Measurements from ENCODE around the gene RNF220.

Gene RNF220

DNA sequence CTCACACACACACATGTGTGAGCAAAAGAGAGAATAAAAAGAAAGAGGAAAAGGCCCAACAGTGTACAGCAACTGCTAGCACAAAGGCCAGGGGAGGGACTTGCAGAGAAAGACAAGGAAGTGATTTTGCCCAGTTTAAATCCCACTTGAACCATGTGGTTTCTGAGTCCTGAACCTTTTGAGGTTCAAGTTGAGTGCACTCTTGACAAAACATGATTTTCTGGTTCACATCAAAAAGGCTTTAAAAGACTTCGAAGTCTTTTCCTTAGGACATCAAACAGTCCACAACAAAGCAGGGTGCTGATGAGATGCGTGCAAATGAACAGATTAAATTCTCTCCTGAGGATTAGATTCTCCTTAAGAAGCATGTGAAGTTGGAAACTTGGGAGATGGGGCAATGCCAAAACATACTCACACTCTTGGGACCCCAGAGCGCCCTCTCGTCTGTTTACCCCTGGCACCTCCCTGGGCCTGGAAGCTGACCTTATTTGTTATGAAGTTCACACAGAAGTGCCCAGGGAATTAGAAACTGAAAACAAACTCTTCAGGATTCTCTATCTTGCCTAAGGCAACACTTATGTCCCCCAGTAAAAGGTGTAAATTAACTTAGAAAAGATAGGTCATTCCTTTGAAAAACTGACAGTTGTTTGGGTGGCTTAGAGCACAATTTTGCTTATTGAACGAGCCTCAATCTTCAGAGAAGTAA is 31.5 kb downstream of the RNF220 start:
- DNase-seq, result no peak

DNA sequence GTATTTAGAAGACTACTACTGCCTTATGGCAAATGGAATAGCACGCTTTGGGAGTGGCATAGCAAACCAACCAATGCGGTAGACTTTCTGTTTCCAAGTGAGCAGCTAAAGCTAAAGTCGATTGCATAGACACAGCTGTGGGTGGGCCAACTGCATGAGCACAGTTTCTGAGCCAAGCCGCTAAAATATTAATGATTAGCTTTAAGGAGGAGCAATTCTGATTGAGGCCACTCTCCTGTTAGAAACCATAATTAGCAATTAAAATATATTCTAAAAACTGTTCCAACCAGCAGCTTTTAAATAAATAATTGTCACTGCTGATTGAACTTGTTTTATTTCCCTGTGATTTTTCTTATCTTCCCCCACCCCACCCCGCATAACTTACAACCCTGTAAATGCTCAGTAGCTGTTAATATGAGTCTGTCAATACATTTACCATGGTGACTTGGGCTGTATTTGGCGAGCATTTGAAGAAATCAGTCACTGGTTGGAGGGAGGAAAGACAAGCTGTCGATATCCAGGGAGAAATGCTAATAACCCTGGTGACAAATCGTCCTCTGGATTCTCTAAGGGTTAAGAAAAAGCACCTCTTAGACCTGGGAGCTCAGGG is 32.2 kb downstream of the RNF220 start:
- no peak for DNase-seq

DNA sequence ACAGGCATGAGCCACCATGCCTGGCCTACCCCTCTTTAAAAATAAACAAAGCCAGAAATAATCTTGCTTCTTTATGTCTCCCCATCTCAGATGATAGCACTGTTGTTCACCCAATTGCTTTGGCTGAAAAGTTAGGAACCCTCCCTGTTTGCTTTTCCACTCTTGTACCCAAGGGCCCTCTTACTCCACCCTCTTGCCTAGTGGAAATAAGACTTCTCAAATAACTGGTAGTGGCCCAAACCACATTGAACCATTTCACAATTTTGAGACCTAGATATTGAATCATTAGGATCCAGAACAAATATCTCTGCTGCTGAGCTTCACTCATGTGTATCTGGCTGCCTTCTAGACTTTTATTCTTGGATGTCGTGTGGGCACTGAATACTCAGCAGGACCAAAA is 37.7 kb downstream of the RNF220 start:
- no peak for DNase-seq

DNA sequence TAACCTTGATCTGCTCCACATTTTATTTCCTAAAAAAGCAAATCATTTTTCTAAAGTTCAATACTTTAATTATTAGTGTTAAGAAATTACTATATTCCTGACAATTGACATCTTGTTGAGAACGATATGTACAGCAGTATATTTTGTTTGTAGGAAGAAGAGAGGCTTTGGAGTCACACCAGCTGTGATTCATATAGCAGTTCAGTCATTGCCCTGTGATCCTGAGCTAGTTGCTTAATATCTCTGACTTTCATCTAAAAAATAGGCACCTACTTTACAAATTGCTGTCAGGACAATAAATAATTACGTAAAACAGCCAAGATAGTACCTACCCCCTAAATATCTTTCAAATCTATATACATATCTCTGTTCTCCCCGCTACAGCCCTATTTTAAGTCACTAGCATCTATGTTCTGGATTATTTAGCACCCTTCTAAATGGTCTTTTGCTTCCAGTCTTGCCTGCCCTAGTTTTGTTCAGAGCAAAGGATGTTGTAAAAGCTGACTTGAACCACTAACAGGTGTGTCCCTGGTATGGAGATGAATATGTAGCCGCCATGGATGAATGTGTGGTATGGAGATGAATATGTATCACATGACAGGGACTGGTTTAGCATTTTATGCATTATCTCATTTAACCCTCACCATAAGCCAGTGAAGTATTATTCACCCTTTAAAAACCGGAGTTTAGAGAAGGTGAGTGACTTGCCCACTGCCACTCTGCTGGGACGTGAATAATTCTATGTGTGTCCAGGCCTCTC is 42.2 kb downstream of the RNF220 start:
- DNase-seq, result no peak

DNA sequence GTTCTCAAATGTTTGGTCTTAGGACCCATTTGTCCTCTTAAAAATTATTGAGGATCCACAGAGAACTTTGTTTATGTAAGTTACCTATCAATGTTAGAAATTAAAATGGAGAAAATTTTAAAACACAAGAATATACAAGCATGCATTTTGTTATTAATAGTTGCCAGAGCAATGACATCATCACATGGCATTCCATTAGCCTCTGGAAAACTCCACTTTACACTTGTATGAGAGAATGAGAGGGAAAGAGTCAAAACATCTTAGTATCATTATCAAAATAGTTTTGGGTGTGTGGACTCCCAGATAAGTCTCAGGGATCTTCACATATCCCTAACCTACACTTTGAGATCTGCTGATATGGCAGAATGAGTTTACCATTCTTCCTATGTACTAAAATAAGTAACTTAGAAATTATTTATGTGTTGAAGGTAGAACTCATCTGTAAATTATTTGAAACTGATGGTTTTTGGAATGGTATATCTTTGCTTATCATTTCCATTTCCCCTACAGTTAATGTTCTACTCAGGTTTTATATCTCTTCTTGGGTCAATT is 48.8 kb downstream of the RNF220 start:
- no peak for DNase-seq

DNA sequence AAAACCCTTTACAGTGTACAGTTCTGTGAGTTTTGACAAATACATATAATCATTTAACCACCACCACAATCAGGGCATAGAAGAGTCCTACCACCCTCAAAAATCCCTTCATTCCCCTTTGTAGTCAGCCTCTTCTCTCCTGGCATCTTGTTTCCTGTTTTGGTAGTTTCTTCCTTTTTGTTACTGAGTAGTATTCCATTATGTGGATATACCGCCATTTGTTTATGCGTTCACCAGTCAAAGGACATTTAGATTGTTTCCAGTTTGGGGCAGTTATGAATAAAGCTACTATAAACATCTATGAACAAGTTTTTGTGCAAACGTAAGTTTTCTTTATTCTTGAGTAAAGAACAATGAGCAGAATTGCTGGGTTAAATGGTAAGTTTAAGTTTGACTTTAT is 49.6 kb downstream of the RNF220 start:
- no peak for DNase-seq

DNA sequence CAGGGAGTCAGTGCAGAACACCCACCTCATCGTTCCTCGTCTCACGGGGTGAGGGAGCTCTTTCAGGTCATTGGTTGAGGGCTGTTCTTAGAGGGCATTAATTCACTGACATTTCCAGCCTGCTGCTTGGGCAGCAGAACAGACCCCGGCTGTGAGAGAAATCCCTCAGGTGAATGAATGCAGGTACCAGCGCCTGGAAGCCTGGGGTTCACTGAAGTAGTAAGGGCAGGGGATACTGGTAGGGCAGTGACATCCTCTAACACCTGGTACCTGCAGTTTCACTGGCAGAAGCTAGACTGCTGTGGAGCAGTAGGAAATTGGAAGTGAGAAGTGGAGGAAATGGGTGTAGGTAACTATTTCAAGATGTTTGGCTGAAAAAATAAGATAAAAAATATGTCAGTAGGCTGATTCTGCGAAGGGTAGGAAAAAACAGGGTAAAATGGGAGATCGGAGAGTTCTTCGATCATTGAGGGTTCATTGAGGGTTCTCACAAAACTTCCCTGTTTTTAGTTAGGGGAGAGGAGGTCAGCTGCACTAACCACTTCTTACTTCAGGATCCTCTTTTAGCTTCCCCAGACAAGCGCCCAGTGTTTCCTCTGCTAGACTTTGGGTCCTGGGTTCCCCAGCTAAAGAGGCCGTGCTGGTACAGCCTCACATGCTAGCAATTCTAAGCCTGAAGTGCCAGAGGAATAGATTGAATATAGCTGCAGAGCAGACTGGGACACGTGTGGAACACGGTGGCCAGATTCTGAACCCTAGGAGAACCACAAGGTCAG is 55.2 kb downstream of the RNF220 start:
- DNase-seq, result no peak

DNA sequence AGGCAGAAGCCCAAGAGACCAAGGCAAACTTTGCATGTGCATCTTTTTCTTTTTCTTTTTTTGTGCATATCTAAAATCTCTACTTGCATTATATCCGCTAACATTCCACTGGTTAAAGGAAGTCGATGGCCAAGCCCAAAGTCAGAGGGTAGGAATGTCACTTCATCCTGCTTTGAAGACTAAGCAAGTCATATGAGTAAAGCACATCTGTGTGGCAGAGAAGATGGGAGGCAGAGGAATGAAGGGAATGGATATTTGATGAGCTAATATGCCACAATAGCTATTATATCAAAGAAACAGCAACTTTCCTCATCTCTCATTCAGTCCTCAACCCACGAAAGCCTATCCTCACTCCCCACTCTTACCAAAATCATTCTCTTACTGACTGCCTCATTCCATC is 59.3 kb downstream of the RNF220 start:
- no peak for DNase-seq

DNA sequence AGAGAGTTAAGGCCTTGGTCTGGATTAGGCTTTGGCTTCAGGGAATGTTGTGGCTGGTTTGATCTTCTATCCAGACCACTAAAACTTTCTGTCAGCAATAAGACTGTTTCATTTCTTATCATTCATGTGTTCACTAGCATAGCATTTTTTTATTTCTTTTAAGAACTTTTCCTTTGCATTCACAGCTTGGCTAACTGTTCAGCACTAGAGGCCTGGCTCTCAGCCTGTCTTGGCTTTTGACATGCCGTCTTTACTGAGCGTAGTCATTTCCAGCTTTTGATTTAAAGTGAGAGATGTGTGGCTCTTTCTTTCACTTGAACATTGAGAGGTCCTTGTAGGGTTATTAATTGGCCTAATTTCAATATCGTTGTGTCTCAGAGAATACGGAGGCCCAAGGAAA is 62.5 kb downstream of the RNF220 start:
- no peak for DNase-seq

DNA sequence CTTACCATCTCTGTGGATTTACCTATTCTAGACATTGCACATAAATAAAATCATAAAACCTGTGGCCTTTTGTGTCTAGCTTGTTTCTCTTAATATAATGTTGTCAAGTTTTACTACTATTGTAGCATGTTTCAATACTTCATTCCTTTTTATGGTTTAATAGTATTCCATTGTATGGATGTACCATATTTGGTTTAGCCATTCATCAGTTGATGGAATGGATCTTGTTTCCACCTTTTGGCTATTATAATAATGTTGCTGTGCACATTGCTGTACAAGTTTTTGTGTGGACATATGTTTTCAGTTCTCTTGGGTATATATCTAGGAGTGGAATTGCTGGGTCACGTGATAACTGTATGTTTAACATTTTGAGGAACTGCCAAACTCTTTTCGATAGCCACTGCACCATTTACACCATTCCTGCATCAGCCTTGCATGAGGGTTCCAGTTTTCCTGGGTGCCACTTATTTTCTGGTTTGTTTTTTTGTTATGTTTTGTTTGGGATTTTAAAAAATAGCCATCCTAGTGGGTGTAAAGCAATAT is 66.9 kb downstream of the RNF220 start:
- DNase-seq, result no peak

DNA sequence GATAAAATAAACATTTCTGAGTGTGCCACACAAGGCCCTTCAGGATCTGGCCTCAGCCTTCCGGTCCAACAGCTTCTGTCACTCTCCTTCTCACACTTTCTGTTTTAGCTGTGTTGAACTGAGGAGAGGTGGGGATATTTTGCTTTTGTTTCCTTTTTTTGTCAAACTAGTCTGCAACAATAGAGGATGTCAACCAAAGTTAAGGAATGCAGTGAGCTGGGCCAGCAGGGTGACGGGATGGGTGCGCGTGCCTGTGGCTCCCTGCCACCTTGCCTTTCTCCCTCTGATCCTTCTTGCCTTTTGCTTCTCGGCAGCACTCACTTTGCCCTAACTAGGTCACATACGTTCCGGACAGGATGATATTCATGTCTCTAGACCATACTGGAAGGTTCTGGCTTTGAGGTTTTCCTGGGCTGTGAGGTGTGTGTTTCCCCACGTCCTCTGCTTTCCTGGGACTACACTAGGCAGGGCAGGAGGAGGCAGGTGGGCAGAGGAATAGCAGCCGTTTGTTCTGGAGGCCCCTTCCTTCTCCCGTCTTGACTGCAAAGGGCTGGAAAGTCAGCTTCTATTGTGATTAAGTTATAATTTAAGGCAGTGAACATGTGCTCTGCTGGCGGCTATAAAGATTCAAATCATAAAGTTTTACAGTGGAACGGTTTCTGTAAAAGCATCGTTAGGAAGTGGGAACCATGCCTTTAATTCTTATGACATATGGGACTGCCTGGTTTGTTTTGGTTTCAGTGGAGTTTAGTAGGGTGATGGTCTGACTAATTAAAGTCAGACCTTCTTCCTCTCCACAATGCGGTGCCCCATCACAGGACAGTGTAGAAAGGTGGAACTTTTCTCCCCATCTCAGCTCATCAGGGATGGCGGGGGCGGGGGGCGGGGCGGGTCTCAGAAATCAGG is 67.8 kb downstream of the RNF220 start:
- no peak for DNase-seq

DNA sequence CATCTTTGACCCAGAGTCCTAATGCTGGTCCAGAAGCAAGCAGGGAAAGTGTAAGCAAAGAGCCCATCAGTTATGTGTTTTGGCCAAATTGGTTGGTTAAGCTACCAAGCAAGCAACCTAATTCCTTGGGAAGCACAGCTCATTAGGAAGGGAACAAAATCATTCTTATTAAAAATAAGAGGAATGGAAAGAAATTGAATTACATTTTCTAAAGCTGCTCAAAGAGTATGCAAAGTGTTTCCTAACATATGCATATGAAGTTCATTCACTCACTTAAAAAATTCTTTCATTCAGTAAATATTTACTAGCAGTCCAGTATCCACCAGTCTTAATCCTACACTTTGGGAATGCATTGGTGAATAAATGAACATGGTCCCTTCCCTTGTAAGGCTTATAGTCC is 71.8 kb downstream of the RNF220 start:
- DNase-seq, result no peak

DNA sequence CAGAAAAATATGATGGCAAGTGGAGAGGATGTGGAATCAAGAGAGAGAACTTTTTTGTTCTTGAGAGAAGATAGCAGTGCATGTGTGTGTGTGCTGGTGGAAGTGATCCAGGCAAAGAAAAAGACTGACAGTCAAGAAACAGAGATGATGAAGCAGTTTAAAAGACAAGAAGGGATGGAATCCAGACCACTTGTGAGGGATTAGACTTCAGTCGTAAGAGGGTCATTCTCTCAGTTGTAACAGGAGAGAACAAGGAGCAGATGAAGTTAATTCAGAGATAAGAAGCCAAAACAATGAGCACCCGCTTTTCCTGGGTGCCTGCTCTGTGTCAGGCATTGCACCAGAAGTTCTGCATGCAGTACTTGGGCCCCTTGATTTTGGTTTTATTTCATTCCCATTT is 76.6 kb downstream of the RNF220 start:
- no peak for DNase-seq

DNA sequence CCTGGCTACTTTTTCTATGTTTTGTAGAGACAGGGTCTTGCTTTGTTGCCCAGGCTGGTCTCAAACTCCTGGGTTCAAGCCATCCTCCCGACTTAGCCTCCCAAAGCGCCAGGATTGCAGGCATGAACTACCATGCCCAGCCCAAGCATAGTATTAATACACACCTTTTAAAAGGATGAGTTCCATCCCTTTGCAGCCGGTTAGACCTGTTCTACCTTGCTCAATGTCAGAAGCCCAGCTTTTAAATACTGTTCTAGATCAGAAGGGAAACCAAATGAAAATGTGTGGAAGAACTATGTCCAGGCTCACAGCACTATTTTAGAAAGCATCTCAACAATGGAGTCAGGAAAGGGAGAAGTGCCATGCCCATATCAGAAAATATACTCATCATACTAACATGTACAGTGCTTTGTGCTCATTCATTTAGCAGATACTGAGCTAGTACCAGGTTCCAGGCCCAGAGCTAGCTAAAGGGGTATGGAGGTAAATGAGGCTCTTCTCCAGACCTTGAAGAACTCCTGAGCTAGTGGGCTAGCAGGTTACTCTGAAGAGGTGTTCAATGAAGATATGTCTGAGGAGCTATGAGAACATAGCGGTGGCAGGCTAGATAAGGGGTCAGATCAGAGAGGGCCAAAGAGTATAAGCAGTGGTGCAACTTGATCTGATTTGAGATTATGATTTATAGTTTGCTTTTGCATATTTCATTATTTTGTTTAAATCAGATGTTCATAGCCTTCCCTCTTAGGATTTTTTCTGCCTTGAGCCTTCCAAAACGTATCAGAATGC is 78.2 kb downstream of the RNF220 start:
- no peak for DNase-seq

DNA sequence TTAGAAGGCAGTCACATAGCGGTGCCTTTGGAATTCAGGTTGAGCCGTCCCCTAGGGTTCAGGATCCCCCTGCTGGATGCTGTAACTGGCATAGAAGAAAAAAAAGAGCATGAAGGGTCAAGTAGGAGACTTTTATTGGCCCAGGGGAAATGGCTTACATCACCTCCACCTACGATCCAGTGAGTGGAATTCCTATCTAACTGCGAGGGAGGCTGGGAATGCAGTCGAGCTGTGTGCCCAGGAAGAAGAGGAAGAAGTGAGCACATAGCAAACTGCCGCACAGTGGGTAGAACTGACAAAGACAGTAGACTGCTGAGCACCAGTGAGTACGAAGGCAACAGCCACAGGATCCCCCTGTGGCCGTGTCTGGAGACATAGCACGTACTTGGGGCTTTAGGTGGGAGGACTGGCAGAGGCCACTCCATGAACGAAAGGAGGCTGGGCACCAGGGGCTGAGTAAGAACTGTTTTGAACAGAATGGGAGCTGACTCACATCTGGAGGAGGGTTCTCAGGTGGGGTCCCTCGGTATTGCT is 79.2 kb downstream of the RNF220 start:
- DNase-seq, result no peak

DNA sequence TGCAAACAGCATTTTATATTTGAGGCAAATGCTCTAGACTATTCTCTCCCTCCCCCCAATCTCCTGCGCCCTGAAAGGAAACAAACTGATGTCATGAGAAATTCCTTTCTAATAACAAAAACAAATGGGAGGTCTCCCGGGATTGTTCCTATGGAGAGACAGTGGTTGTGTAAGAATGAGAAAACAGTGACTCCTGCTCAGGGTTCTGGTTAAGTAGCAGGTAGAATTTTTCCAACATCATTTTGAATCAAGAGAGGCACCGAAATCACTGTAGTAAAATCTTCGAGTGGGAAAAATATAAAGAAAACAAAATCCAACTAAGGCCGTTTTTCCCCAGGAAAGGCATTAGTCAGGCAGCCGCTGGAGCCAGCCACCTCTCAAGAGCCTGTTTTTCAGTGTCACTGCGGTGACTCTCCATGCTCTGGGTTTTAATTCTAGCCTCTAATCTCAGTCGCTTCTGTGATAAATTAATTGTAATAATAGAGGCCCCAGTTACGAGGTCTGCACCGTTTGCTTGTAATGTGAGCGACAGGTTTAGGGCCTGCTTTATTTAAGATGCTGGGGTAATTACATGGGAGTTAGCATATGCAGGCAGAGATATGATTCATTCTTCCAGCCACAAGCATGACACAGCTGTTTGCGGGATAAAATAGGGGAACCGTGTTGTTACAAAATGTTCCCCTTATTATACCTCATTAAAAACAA is 80.3 kb downstream of the RNF220 start:
- DNase-seq, result no peak

DNA sequence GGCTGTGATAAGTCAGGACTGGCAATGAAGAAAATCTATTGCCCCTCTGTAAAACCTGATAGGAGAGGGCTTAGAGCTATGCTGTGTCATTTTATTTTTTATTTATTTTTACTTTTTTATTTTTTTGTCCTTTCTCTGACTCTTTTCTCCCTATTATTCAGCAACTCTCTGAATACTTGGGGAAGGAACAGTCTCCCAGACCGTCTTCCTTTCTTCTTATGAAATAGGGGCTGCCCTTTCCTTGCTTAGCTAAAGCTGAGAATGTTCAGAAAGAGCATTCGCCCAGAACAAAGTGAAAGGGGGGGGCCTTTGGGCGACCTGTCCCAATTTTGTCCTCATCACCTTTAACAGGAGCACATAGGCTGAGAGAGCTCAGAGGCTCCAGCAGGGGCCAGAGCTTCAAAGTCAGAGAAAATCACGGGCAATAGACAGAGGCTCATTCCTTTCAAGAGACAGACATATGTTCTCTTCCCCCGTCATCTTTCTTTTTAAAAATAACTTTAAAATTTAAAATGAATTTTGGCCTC is 80.9 kb downstream of the RNF220 start:
- DNase-seq, result no peak

DNA sequence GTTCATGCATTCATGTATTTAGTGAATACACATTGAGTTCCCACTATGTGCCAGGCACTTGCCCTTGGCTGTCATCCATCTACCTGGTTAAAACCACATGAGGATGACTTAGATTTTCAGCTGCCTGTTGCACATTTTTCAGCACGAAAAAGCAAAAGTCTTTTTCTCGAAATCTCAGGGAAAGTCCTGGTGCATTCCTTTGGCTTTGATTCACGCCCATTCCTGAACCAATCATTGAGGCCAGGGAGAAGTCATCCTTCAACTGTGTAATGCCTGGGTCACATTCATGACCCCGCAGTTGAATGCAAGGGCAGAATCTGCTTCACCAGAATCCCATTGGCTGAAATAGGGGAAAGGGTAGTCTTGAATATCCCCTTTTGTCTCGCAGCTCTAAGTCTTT is 84.4 kb downstream of the RNF220 start:
- DNase-seq, result no peak

DNA sequence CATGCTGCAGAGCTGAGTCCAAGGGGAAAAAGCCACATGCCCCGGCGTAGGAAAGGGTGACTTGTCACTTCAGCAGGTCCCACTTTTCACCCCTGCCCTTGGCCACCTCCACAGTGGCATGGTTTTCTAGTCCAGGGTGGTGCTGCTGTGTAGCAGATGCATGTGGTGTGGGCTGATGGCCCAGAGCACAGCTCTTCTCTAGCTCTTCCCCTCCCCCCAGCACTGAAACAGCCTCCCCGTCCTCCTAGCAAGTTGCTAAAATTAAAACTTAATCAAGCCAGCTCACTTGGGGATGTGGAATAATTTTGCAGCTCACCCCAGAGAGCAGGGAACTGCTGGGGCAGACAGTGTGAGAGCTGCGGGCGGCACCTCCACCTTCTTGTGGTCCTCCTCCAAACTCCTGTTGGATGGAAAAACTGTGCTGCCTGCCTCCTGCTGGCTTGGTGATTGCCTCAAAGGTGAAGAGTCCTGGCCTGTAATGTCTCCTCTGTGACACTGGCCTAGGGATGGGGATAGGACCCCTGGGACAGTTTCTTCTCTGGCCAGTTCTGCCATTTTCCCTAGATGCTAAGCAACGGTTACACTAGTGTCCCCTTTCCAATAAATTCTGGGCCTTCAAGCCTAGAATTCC is 91.6 kb downstream of the RNF220 start:
- DNase-seq, result no peak
